ENCODE data around the gene TNPO3.

TNPO3 gene

GRCh38 chr7:129094501-129094900, 39.6 kb upstream of the TNPO3 start:
- H3K4me3 ChIP-seq (ENCODE audit: low read depth, low read length) = no peak overlapping the region
- TF ChIP-seq, protein P1, sequence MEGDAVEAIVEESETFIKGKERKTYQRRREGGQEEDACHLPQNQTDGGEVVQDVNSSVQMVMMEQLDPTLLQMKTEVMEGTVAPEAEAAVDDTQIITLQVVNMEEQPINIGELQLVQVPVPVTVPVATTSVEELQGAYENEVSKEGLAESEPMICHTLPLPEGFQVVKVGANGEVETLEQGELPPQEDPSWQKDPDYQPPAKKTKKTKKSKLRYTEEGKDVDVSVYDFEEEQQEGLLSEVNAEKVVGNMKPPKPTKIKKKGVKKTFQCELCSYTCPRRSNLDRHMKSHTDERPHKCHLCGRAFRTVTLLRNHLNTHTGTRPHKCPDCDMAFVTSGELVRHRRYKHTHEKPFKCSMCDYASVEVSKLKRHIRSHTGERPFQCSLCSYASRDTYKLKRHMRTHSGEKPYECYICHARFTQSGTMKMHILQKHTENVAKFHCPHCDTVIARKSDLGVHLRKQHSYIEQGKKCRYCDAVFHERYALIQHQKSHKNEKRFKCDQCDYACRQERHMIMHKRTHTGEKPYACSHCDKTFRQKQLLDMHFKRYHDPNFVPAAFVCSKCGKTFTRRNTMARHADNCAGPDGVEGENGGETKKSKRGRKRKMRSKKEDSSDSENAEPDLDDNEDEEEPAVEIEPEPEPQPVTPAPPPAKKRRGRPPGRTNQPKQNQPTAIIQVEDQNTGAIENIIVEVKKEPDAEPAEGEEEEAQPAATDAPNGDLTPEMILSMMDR (IDR thresholded peaks at IDR 0.05; ENCODE audit: borderline replicate concordance, insufficient read depth, low read depth, low read length) = no peak

GRCh38 chr7:129093867-129094456, 39.1 kb upstream of the TNPO3 start:
- TF ChIP-seq, protein P1 (IDR thresholded peaks at IDR 0.05; ENCODE audit: borderline replicate concordance, insufficient read depth, low read depth, low read length) = no peak
- no peak overlapping the region for H3K4me3 ChIP-seq (ENCODE audit: low read depth, low read length)

- H3K4me3 ChIP-seq (ENCODE audit: low read depth, low read length) = no peak overlapping the region
- TF ChIP-seq, protein P1 (IDR thresholded peaks at IDR 0.05; ENCODE audit: borderline replicate concordance, insufficient read depth, low read depth, low read length) = peak; percentile 97
These were observed 36.6 kb upstream of the TNPO3 start for GRCh38 chr7:129091484-129092002.

DNA sequence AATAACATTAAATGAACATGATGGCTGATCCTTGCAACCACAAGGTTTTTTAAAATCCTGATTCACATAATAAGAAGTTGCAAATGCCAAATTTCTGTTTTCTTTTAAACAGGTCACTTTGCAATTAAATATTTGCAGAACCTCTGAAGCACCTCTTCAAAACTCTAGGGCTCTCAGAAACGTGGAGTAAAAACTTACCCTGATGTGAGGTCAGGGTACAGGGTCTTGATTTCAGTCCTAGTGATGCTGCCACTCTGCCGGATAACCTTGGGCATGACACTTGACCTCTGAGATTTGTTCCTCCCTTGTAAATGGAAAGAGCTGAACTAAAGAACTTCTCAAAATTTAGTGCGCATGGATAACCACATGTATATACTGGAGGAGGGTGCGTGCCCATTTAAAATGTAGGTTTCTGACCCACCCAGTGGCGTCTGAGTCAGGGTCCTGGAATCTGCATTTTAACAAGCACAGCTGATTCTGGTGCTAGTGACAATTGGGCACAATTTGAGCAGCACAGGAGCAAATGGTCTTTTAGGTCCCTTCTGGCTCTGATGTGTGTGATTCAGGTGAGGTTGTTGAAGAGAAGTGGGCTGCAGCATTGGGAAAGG, 35.5 kb upstream of the TNPO3 start:
- TF ChIP-seq, protein P1 (IDR thresholded peaks at IDR 0.05; ENCODE audit: borderline replicate concordance, insufficient read depth, low read depth, low read length) = no peak
- H3K4me3 ChIP-seq (ENCODE audit: low read depth, low read length) = no peak overlapping the region

DNA sequence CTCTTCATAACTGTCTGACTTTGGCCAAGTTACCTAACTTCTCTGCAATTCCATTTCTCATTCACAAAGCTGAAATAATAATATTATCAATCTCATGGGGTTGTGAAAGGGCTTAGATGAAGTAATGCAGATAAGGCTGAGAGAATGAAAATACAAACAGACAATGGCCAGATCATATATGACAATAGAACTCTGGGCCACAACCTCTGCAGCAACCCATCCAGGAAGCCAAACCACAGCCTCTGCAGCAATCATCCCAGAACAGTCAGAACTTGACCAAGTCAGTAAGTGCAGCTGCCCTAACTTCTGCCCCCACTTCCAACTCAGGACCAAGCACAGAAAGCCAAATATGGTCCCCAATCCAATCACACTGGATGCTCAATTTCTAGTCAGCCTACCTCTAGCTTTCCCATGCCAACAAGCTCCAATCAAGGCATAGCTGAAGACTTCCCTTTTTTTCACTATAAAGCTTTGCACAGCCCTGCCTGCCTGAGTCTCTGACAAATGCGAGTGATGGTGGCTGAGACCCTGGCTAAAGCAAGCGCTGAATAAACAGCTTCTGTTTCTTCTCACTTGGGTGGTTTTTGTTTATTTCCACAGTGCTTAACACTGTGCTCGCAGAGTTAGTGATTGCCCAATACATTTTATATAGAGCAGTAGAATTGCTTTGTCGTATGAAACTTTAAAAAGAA, 34.8 kb upstream of the TNPO3 start:
- TF ChIP-seq, protein P1 (IDR thresholded peaks at IDR 0.05; ENCODE audit: borderline replicate concordance, insufficient read depth, low read depth, low read length) = no peak
- H3K4me3 ChIP-seq (ENCODE audit: low read depth, low read length) = no peak overlapping the region

GRCh38 chr7:129084801-129085551, 30.1 kb upstream of the TNPO3 start:
- TF ChIP-seq, protein P1 (IDR thresholded peaks at IDR 0.05; ENCODE audit: borderline replicate concordance, insufficient read depth, low read depth, low read length) = no peak
- no peak overlapping the region for H3K4me3 ChIP-seq (ENCODE audit: low read depth, low read length)

Measured in GM12875 (cell line).